GM10266 (cell line): ENCODE results near the gene LIMS2.

Experiments used
- DNase-seq: peaks from one replicate; pipeline ENCODE4 v3.0.0; 2012; ENCODE audit errors: extremely low spot score
- TF ChIP-seq, protein P1 (sequence below): IDR thresholded peaks from 2 replicates; pipeline ENCODE4 v1.5.1; 2012; ENCODE audit warnings: mild to moderate bottlenecking, low read depth; ENCODE audit not compliant: control insufficient read depth, insufficient read depth; ENCODE audit errors: missing control alignments

Gene LIMS2

DNA sequence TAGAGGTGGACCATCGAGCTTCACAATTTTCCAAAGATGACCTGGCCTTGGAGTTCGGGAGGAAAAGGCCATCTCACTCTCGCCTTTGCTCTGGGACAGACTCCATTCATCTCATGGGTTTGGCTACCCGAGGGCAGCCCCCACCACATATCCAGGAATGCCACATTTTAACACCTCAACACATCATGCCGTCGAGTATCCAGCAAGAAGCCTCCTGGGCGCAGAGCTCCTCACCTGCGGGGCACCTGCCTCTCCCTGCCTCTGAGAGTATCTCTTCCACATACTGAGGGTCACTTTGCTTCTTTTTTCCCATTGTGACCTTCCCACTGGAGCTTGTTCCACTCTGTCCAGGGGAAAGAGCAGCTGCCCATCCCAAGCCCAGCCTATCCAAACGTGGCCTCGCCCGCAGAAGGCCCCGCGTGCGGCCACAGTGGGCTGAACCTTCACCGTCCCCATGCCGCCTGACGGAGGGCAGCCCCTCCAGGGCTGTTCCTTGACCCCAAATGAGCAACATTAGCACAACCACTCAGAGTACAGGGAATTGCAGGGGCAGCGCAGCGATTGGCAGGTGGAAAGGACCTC is 5.5 kb upstream of the LIMS2 start:
- no peak for DNase-seq
- TF ChIP-seq, protein P1, sequence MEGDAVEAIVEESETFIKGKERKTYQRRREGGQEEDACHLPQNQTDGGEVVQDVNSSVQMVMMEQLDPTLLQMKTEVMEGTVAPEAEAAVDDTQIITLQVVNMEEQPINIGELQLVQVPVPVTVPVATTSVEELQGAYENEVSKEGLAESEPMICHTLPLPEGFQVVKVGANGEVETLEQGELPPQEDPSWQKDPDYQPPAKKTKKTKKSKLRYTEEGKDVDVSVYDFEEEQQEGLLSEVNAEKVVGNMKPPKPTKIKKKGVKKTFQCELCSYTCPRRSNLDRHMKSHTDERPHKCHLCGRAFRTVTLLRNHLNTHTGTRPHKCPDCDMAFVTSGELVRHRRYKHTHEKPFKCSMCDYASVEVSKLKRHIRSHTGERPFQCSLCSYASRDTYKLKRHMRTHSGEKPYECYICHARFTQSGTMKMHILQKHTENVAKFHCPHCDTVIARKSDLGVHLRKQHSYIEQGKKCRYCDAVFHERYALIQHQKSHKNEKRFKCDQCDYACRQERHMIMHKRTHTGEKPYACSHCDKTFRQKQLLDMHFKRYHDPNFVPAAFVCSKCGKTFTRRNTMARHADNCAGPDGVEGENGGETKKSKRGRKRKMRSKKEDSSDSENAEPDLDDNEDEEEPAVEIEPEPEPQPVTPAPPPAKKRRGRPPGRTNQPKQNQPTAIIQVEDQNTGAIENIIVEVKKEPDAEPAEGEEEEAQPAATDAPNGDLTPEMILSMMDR: no peak

DNA sequence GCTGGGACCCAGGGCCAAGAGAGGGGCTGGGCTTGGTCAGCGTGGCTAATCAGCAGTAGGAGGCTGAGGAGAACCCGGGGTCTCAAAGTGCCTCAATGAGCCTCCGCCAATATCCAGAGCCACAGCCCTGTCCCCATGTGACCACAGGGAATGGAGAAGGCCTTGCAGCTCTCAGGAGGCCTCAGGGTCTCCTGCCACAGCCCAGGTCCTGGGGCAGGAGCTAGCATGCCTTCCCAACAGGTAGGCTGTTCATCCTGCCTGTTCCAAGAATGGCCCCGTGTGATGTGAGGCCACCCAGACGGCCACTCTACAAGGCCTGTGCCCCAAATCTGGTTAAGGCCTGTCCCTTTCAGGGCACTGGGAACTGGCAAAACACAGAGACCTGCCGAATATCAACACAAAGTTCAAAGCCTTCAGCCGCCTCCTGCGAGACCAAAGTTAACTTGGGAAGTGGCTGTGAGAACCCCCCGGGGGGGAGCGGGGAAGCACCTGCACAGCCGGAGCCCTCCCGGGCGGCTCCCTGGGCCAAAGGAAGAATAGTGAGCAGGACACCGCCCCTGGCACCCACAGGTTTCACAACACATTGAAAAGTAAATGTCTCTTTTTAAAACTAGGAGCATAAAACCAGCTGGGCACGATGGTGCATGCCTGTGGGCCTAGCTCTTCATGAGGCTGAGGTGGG is 4.5 kb upstream of the LIMS2 start:
- no peak for DNase-seq
- TF ChIP-seq, protein P1: no peak

DNA sequence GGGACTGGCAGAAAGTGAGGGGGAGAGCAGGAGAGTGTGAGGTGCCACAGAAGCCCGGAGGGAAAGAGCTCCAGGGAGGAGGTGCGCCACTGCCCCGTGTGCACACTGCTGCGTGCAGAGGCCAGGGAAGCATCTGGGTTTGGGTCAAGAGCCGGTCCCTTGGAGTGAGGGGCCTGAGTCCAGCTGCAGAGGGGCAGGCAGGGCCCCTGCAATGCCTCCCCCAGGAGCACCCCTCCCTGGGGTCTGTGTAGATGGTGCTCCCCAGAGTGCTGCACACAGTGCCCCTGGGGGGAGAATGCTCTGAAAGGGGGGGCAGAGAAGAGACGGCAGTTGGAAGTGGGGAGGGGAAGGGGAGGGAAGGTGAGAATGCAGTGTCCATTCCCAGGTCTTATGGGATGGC is 3.7 kb upstream of the LIMS2 start:
- no peak for DNase-seq
- TF ChIP-seq, protein P1: no peak

DNA sequence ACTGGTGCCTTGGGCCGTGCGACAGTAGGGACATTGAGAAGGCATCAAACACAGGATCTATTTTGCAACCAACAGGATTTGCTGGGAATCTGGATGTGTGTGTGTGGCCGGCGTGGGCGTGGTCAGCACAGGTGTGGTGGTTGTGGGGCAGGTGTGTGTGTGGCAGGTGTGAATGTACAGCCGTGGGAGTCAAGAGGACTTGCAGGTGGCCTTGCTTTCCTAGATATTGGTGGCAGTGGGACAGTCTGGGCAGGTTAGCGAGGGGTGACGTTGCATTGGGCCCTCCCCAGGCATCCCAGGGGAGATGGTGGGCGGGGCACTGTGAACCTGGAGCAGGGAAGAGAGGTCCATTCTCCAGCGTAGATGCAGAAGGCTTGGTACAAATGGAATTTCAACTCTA is 3.2 kb upstream of the LIMS2 start:
- TF ChIP-seq, protein P1: no peak
- no peak for DNase-seq

DNA sequence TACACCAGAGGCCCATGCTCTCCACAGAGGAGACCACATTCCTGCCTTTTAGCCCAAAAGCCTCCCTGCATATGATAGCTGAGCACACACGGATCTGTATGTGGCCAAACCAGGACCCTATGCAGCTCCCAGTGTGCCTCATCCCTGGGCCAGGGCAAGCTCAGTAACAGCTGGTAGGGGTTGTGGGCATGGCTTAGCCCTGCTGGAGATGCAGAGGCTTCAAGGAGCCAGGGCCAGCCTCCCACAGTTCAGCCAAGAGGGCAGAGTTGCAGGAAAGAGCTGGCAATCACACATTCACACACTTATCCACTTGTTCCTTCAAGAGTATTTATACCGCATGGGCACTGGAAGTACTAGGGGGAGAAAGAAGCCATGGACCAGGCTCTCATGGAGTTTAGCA is 1.6 kb upstream of the LIMS2 start:
- no peak for DNase-seq
- TF ChIP-seq, protein P1: no peak

DNA sequence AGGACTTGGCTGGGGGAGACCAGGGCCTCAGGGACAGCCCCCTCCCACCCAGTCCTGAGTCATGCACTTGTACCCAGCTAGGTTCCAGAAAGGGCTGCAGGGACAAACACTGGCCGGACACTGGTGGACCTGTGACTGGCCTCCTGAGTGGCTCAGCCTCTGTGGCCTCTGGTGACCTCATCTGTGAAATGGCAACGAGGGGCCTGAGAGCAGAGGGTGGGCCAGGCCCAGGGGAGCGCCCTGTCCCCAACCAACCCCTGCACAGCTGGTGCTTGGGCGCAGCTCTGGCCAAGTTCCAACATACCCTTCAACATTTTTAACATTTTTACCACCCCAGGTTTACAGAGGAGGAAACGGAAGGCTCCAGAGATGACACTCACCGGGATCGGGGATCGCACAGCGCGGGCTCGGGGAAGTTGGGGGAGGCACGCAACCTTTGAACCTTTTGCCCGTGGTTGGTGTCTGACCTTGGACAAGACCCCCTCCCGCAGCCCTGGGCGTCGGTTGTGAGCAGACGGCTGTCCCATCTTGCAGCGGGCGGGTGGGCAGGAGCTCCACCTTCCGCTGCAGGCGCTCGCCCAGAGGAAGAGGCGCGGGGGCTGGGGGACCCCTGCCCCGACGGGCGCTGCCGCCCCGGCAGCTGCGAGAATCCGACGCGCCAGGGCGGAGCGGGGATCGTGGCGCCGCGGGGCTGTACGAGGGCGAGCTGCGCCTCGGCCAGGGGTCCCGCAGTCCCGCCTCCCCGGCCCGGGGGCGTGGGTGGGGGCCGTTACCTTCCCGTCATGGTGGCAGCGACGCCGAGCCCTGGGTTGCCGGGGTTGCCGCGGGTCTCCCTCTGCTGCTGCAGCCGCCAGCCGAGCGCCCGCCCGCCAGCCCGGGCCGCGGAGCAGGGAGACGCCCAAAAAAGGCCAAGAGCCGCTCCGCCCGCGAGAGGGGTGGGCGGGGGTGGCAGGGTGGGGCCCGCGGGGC is 805 bp downstream of the LIMS2 start:
- TF ChIP-seq, protein P1: no peak
- peak; percentile 68 for DNase-seq
